Calu3 (cell line): ENCODE measurements around the gene INPP5K. TPM values are rescaled to one million over a fixed set of nuclear protein-coding genes. Genes with fewer than 3 reads are reported as not detected.
A peak's percentile ranks its signal among the peaks of the same experiment; 100 is the strongest.

Experiments used
- BruUV-seq: library from RNA; stranded (reverse); fragments of 400-500 nt; replicated peaks from 2 replicates; lab custom pipeline; 2021; lab: Mats Ljungman, UMichigan
- CTCF ChIA-PET: fragments of 300-600 bp; sonication (Branson Sonifier 250); formaldehyde crosslinking; loops from one replicate; lab custom pipeline; 2022; ENCODE audit warnings: antibody characterized with exemption; lab: Charles Lee
- DNase-seq: peaks from one replicate; pipeline ENCODE4 v3.0.0; 2022
- H3K27ac Mint-ChIP-seq: one replicate; pipeline ENCODE4 v1.8.0; 2022; ENCODE audit warnings: mixed read lengths; ENCODE audit not compliant: unreplicated experiment
- H3K27me3 Mint-ChIP-seq: one replicate; pipeline ENCODE4 v1.8.0; 2022; ENCODE audit warnings: mixed read lengths; ENCODE audit not compliant: unreplicated experiment
- H3K36me3 Mint-ChIP-seq: one replicate; pipeline ENCODE4 v1.8.0; 2022; ENCODE audit warnings: mild to moderate bottlenecking, moderate library complexity, mixed read lengths; ENCODE audit not compliant: insufficient read depth, unreplicated experiment
- H3K4me1 Mint-ChIP-seq: one replicate; pipeline ENCODE4 v1.8.0; 2022; ENCODE audit warnings: mild to moderate bottlenecking, low read depth, mixed read lengths; ENCODE audit not compliant: unreplicated experiment
- H3K4me3 Mint-ChIP-seq: one replicate; pipeline ENCODE4 v1.8.0; 2022; ENCODE audit warnings: mild to moderate bottlenecking, low read depth, moderate library complexity, mixed read lengths; ENCODE audit not compliant: unreplicated experiment
- H3K9me3 Mint-ChIP-seq: one replicate; pipeline ENCODE4 v1.8.0; 2022; ENCODE audit warnings: low read depth, mixed read lengths; ENCODE audit not compliant: unreplicated experiment
- CTCF ChIP-seq: fragments of 200-600 bp; IDR thresholded peaks from one replicate; pipeline ENCODE4 v1.8.0; 2022; ENCODE audit warnings: antibody characterized with exemption; ENCODE audit not compliant: unreplicated experiment
- intact Hi-C: fragments of 100-400 bp; cut with micrococcal nuclease; formaldehyde crosslinking; loops from one replicate; pipeline ENCODE4 v1.10.0; 2022; ENCODE audit not compliant: unreplicated experiment
- total RNA-seq: library from RNA; stranded (reverse); gene quantifications from 2 replicates; pipeline ENCODE4 v1.2.3, GENCODE V29; 2022

Gene INPP5K
- total RNA-seq, 1 experiment from 2014 or later = 18.7 TPM

- no peak overlapping the region for H3K4me3 Mint-ChIP-seq
- CTCF ChIA-PET = interaction anchor here (0.8 kb wide), 1 partner anchor 71 kb away, joined by 3 read pairs; no protein-coding TSS in a partner anchor
- no peak for TF ChIP-seq CTCF
Measured at GRCh38 chr17:1559047-1560043, 42.9 kb upstream of the INPP5K start.

GRCh38 chr17:1558401-1558800, 42.0 kb upstream of the INPP5K start:
- Mint-ChIP-seq H3K9me3 (no peaks in the 10 kb centered on the region), H3K27me3 (peaks cover 2% of the 10 kb centered on the region), H3K36me3 (peaks cover 20% of the 10 kb centered on the region), H3K4me3 (no peak overlapping the region), H3K4me1 (peaks cover 15% of the 10 kb centered on the region), H3K27ac (no peak overlapping the region)
- CTCF ChIA-PET = no interaction called here
- no TSS peak for BruUV-seq
- intact Hi-C loops = no loop called here
- TF ChIP-seq CTCF = no peak
- no peak for DNase-seq

More at GRCh38 chr17:1559047-1560043, 42.9 kb upstream of the INPP5K start:
- intact Hi-C loops = no loop called here
- BruUV-seq = TSS peak; percentile 26
- DNase-seq = no peak
- no peak overlapping the region for H3K27ac Mint-ChIP-seq
- no peaks in the 10 kb centered on the region for H3K9me3 Mint-ChIP-seq
- peaks cover 28% of the 10 kb centered on the region for H3K36me3 Mint-ChIP-seq
- peaks cover 11% of the 10 kb centered on the region for H3K27me3 Mint-ChIP-seq
- H3K4me1 Mint-ChIP-seq = peaks cover 25% of the 10 kb centered on the region

- H3K27ac Mint-ChIP-seq = no peak overlapping the region
- intact Hi-C loops = no loop called here
- no peak for DNase-seq
- no peaks in the 10 kb centered on the region for H3K9me3 Mint-ChIP-seq
- peaks cover 13% of the 10 kb centered on the region for H3K4me1 Mint-ChIP-seq
- H3K27me3 Mint-ChIP-seq = no peaks in the 10 kb centered on the region
- H3K36me3 Mint-ChIP-seq = peaks cover 14% of the 10 kb centered on the region
- H3K4me3 Mint-ChIP-seq = no peak overlapping the region
- BruUV-seq = no TSS peak
- CTCF ChIA-PET = no interaction called here
- TF ChIP-seq CTCF = no peak
Measured at GRCh38 chr17:1557355-1558095, 41.1 kb upstream of the INPP5K start.

GRCh38 chr17:1555651-1556471, 39.4 kb upstream of the INPP5K start:
- Mint-ChIP-seq H3K9me3 (no peaks in the 10 kb centered on the region), H3K4me3 (no peak overlapping the region), H3K27me3 (no peaks in the 10 kb centered on the region), H3K36me3 (peaks cover 3% of the 10 kb centered on the region), H3K27ac (no peak overlapping the region), H3K4me1 (peaks cover 5% of the 10 kb centered on the region)
- CTCF ChIA-PET = no interaction called here
- no peak for TF ChIP-seq CTCF
- no peak for DNase-seq
- intact Hi-C loops = no loop called here
- no TSS peak for BruUV-seq
